HG02973 (cell line): ENCODE results near the gene CNPPD1.
A peak's percentile ranks its signal among the peaks of the same experiment; 100 is the strongest.

Experiments
- ATAC-seq: cut with Tn5 transposase; IDR thresholded peaks from one replicate; pipeline ENCODE4 v1.9.1; 2021; ENCODE audit warnings: moderate library complexity; ENCODE audit not compliant: unreplicated experiment

The CNPPD1 gene

DNA sequence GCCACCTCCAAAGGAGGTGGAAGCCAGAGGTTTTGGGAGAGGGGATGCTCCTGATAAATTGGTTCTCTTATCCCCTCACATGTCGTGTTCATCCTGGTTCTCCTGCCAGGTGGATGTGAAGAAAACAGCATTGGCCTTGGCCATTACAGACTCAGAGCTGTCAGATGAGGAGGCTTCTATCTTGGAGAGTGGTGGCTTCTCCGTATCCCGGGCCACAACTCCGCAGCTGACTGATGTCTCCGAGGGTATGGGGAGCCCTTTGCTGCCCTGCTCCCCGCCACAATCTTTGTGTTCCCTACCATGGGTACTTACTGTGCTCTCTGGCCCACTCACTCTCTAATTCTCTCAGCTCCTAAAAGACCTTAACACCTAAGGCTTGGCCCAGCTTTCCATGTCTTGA lies 4.8 kb upstream of the CNPPD1 start:
- no peak for ATAC-seq

- no peak for ATAC-seq
Measured at GRCh38 chr2:219180961-219181360, 4.2 kb upstream of the CNPPD1 start.

DNA sequence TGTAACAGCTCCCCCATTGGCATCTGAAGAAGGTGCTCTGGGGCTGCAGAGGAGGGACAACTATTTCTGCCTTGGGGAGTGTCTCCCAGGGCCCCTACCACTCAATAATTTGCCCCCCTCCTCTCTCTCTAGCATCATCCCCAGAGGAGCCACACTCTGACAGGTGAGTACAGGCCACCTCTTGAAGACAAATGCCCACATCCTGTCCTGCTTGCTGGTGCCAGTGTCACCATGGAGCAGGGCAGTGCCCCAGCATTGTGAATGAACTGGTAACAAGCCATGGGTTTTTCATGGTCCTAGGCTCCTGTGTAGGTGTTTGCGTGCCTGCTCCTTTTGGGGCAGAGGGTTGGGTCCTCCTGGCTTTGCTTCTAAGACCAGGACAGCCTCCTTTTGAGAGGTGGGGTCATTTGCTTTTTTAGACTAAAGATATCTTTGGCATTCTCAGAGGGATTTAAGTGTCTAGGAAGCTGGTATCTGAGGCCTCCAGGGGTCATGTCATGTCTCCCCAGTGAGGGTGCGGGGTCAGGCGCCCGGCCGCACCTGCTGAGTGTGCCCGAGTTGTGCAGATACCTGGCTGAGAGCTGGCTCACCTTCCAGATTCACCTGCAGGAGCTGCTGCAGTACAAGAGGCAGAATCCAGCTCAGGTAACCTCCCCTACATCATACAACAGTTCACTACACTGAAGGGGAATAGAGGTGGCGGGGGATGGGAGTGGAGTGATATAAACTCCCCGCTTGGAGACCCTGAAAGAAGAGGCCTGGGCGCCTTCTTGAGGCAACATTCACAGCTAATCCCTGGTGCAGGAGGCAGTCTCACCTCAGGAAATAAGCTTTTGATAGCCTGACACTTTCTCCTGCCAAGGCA lies 3.1 kb upstream of the CNPPD1 start:
- no peak for ATAC-seq

DNA sequence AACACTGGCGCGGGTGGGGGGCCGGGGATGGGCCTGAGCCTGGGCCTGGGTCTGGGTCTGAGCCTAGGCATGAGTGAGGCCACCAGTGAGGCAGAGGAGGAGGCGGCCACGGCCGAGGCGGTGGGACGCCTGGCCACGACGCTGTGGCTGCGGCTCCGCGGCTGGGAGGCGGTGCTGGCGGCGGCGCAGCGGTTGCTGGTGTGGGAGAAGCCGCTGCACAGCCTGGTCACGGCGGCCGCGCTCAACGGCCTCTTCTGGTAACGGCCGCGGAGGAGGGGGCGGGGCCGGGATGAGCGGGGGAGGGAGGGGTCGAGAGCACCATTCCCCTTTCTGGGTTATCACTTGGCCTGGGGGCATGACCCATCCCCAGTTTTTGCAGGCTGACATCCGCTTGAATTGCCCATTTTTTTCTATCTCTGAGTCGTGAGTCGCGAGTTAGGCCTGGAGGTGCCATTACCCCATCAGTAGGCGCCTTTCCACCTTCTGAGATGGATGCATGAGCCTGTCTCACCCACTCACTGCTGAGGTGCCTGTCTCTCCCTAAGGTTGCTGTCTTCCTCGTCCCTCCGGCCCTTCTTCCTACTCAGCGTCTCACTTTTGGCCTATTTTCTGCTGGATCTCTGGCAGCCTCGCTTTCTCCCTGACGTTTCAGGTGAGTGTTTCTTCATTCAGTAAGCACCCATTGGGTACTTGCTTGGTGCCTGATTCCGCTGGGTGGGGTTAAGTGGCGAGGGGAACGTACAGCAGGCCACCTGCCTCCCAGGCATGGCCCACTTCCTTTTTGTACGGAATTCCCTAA lies 1.9 kb upstream of the CNPPD1 start:
- no peak for ATAC-seq

DNA sequence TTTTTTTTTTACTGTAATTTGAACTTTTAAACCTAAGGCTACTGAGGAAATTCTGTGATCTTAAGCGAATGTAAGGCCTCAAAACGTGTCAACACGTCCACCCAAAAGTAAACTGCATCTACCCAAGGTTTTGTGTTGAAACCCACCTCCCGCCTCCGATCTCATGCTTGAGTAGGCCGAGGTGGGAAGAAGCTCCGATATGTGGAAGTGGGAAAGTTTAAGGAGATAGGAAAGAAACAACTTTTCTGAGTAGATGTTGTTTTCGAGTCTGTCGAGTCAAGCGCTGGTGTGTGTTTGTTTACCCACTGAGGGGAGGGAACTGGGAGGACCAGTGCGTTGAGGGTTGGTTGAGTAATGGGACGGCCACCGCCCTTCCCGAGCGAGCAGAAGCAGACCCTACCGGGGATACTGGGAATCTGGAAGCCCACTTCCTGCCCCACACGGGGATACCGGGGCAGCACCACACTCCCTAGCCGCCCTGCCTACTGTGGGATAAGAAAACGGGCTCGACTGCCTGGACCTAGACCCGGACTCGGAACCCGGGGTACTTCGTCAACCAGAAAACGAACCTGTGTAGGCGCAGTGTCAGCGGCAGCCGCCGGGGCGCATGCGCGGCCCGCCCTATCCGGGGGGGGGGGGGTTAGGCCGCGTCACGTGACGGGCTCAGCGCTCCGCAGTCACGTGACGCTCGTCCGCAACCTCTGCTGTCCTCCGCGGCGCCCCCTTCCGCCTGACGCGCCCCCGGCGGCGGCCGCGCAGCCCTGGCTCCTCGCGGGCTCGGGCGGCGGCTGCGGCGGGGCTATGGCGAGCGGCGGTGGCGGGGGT lies 1.0 kb upstream of the CNPPD1 start, which contains the start of gene RETREG2:
RETREG2 (plus strand) TSS at position 724 of the 825 bp plus-strand sequence; CDS start at position 802, 78 bp downstream.
- ATAC-seq = peak; percentile 39

- peak; percentile 20 for ATAC-seq
Measured at GRCh38 chr2:219175928-219176817, 552 bp downstream of the CNPPD1 start.

DNA sequence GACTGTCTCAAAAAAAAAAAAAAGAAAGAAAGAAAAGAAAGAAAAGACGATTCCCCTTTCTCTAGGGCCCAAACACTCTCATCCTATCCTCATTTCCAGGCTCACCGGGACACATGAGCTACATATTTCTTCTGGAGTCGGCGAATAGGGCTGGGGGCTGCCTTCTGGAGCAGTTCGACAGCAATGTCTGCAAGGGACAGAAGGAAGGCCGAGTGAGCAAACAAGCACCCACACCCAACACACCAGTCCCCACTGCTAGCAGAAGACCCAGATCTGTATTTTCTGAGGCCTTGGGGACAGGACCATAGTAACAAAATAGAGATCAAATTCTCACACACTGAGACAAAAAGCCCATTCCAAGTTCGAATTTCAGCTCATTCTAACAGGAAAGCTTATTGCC lies 1.2 kb downstream of the CNPPD1 start:
- no peak for ATAC-seq

DNA sequence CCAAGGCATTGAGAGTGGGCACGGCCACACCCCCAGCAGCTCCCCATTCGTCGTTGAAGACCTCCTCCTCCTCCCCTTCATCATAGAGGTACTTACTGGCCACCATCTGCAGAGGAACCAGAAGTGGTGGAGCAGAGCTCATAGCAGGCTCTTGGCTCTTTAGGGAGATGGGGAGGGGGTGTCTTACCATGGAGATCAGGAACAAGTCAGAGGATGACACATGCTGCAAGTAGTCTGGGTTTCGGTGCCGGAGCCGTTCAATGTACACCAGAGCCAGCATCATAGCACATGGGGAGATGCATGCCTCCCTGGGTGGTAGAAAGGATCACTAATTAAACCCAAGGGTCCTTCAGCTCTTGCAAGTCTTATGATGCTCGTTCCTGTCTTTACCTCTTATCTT lies 1.9 kb downstream of the CNPPD1 start:
- ATAC-seq = no peak

DNA sequence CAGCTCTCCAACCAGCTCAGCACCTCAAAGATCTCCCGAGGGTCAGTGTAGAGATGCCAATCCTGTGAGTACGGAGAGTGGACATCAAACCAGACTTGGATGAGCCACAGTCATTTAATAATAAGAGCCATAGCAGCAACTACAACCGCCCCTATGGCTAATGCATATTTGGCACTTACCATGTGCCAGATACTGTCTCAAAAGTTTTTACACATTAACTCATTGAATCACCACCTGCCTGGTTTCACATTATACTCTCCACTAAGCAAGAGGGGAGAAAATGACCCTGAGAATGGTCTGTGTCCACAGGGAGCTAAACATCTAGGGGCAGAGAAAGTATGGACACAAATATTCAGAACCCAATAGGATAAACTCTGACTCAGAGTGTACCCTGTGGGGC lies 2.6 kb downstream of the CNPPD1 start:
- ATAC-seq = no peak

- ATAC-seq = no peak
Measured at GRCh38 chr2:219173176-219173575, 3.5 kb downstream of the CNPPD1 start.

GRCh38 chr2:219172231-219173154 lies 4.2 kb downstream of the CNPPD1 start:
- ATAC-seq = no peak

GRCh38 chr2:219171231-219171651 lies 5.5 kb downstream of the CNPPD1 start:
- ATAC-seq = no peak

DNA sequence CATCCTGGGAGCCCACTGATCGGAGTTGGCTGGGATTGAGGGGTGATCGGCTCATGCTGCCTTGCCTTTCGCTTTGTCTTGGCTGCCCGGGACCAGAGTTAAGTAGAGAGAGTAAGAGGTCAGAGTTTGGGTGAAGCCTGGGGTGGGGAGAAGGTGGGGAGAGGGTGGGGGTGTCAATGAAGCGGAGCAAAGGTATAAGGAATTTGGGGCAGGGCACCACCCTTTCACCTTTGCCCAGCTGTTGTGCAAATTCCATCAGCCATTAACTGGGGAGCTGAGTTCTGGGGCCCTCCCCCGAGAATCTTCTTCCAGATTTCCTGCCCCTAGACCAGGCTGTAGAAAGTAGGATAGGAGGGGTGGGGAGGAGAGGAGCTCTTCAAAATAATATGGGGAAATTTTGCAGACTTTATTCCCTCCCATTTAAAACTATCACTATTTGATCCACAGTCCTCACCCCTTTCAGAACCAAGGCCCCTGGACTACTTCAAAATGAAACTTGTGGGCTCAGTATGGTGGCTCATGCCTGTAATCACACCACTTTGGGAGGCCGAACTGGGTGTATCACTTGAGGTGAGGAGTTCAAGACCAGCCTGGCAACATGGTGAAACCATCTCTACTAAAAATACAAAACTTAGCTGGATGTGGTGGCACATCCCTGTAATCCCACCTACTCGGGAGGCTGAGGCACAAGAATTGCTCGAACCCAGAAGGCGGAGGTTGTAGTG lies 6.6 kb downstream of the CNPPD1 start, which contains the start of gene SLC23A3:
SLC23A3 (minus strand) TSS at position 100 of the 725 bp plus-strand sequence; CDS start at position 55, 45 bp downstream.
- no peak for ATAC-seq

GRCh38 chr2:219168932-219169331 lies 7.8 kb downstream of the CNPPD1 start:
- no peak for ATAC-seq

DNA sequence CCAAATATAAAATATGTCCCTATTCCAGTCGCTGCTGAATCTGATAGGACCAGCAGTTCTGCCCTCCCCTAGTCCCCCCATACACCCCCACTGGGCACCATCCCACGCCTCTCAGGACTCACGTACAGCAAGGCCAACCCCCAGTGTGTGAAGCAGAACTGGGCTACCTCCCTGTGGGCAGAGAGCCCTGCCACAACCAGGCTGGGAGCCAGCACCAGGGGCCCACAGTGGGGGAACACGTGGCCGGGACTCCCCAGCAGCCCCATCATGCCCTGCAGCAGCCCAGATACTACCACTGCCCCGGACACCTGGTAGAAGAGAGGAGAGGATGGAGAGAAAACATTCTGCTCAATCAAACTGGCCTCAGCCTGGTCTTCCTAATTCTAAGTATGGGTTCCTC lies 8.2 kb downstream of the CNPPD1 start:
- no peak for ATAC-seq

DNA sequence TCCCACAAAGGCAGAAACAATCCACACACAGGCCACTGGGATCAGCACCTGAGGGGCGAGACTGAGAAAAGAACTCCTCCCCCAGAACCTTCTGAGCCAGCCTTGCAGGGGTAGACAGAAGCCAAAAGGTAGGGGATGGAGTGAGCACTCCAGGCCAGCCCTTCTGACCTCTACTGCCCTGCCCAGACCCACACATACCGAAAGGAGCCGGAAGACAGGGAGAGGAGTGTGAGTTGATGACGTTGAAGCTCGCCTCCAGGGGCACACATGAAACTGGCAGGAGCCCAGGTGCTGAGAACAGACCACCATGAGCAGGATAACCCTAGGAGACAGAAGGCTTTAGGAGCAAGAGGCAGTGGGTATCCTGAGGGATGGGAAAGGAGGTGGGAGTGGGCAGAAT lies 8.7 kb downstream of the CNPPD1 start:
- no peak for ATAC-seq

GRCh38 chr2:219165058-219165911 lies 11.4 kb downstream of the CNPPD1 start:
- no peak for ATAC-seq
